A549 (cell line): ENCODE results near the gene LSG1.

Experiments used
- CBX2 ChIP-seq: fragments of 200-600 bp; sonication (generic); IDR thresholded peaks from 2 replicates; pipeline ENCODE4 v1.6.1; 2016; ENCODE audit warnings: low read depth, mild to moderate bottlenecking, borderline replicate concordance
- CTCF ChIP-seq: fragments of >200 bp; sonication (Bioruptor Twin); formaldehyde crosslinking; IDR thresholded peaks from 3 replicates; pipeline ENCODE4 v1.5.1; 2016
- E2F6 ChIP-seq: IDR thresholded peaks from 2 replicates; pipeline ENCODE4 v1.6.1; 2012; ENCODE audit warnings: low read depth, borderline replicate concordance
- EHF ChIP-seq: fragments of 250-450 bp; sonication (Bioruptor Pico); IDR thresholded peaks from 2 replicates; pipeline ENCODE4 v1.5.0; 2020; ENCODE audit warnings: mild to moderate bottlenecking
- EHMT2 ChIP-seq: fragments of 200-600 bp; sonication (generic); IDR thresholded peaks from 2 replicates; pipeline ENCODE4 v1.6.1; 2016; ENCODE audit warnings: antibody characterized with exemption, low read depth, mild to moderate bottlenecking, moderate library complexity
- MAX ChIP-seq: IDR thresholded peaks from 2 replicates; pipeline ENCODE4 v1.6.1; 2012
- NFE2L2 ChIP-seq: fragments of 150-350 bp; conservative IDR thresholded peaks from 2 replicates; pipeline ENCODE4 v1.6.1; 2014; ENCODE audit warnings: low read length
- POLR2A ChIP-seq: IDR thresholded peaks from 2 replicates; pipeline ENCODE4 v1.6.1; 2012; ENCODE audit warnings: mild to moderate bottlenecking, low read length
- RCOR1 ChIP-seq: fragments of 150-350 bp; IDR thresholded peaks from 2 replicates; pipeline ENCODE4 v1.6.1; 2014; ENCODE audit warnings: antibody characterized with exemption, low read length, low read depth
- SREBF2 ChIP-seq: fragments of 450-650 bp; IDR thresholded peaks from 2 replicates; pipeline ENCODE4 v1.6.1; 2014; ENCODE audit warnings: mild to moderate bottlenecking, moderate library complexity
- ZFP36 ChIP-seq: fragments of 450-650 bp; IDR thresholded peaks from 2 replicates; pipeline ENCODE4 v1.6.1; 2014; ENCODE audit warnings: borderline replicate concordance; ENCODE audit not compliant: partially characterized antibody
- ZNF302 ChIP-seq: fragments of 250-450 bp; sonication (Bioruptor Pico); IDR thresholded peaks from 2 replicates; pipeline ENCODE4 v1.9.0; 2021; ENCODE audit warnings: inconsistent platforms, mild to moderate bottlenecking, moderate library complexity

DNA sequence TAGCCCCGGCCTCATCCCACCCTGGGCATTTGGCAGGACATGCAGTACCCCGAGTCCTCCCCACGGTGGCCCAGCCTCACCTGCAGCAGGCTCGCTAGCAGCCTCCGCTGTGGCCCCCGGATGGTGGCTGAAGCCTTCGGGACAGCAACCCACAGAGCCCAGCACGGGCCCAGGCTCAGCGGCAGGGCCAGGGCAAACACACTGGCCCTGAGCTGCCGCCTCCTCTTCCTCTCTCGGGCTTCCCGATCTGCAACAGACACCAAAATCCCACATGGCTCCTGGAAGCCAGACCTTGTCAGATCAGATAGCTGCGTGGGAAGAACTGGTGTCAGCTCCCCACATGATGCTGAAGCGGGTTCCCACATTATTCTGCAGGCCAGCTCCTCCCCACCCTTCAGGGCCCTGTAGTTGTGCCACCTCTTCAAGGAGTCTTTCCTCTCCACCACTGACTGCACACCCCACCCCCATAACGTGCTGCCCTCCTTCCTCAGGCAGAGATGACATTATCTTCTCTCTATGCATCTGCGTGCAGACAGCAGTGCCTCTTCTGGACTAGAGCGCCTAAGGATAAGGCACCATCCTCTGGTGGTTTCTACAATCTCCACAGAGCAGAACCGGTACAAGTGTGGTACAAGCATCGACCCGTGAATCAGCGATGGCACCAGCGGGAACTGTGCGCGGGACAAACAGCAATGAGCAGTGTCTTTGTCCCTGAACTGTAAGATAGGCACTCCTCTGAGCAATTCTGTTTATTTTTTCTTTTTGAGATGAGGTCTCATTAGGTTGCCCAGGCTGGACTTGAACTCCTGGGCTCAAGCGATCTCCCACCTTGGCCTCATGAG lies 48.3 kb downstream of the LSG1 start:
- TF ChIP-seq CTCF (no peak), NFE2L2 (no peak), MAX (no peak), CBX2 (no peak), ZNF302 (CRISPR knock-in tag) (no peak), EHMT2 (no peak), POLR2A (no peak), SREBF2 (no peak), RCOR1 (no peak), E2F6 (no peak), ZFP36 (no peak), EHF (CRISPR knock-in tag) (no peak)
